EH (cell line): ENCODE measurements around the gene RFX2.
"Not testable (repeated sequence)": the region's sequence is repeated elsewhere in the genome, so short reads cannot be mapped to it uniquely, and the experiment has no call there.

Source experiments
- DNase-seq: peaks from one replicate; pipeline ENCODE4 v3.0.0-alpha.2; 2015; ENCODE audit warnings: low read depth

RFX2 gene

GRCh38 chr19:6012426-6013170 lies 97.7 kb downstream of the RFX2 start:
- no peak for DNase-seq

- DNase-seq, result peak; percentile 41
Observed at GRCh38 chr19:6011794-6012193, 98.5 kb downstream of the RFX2 start.

GRCh38 chr19:6011206-6011605 lies 99.1 kb downstream of the RFX2 start:
- DNase-seq, result no peak

- DNase-seq, result no peak
Observed at GRCh38 chr19:6010107-6010506, 100.2 kb downstream of the RFX2 start.

GRCh38 chr19:6007866-6008265 lies 102.4 kb downstream of the RFX2 start:
- no peak for DNase-seq

- DNase-seq, result no peak
Observed at GRCh38 chr19:6006896-6007295, 103.4 kb downstream of the RFX2 start.

- not testable (repeated sequence) for DNase-seq
Observed at GRCh38 chr19:6006070-6006446, 104.2 kb downstream of the RFX2 start.

GRCh38 chr19:6005321-6006069 lies 104.8 kb downstream of the RFX2 start:
- no peak for DNase-seq

- no peak for DNase-seq
Observed at GRCh38 chr19:6003976-6004375, 106.3 kb downstream of the RFX2 start.

GRCh38 chr19:6002591-6002990 lies 107.7 kb downstream of the RFX2 start:
- no peak for DNase-seq

- DNase-seq, result no peak
Observed at GRCh38 chr19:6000228-6000847, 110.0 kb downstream of the RFX2 start.

GRCh38 chr19:5999693-6000092 lies 110.6 kb downstream of the RFX2 start:
- DNase-seq, result no peak

- DNase-seq, result no peak
Observed at GRCh38 chr19:5997371-5997770, 112.9 kb downstream of the RFX2 start.

GRCh38 chr19:5996623-5997320 lies 113.5 kb downstream of the RFX2 start:
- DNase-seq, result no peak

- DNase-seq, result no peak
Observed at GRCh38 chr19:5996102-5996501, 114.2 kb downstream of the RFX2 start.

- no peak for DNase-seq
Observed at GRCh38 chr19:5995606-5996005, 114.7 kb downstream of the RFX2 start.

GRCh38 chr19:5994405-5995165 lies 115.7 kb downstream of the RFX2 start:
- no peak for DNase-seq

GRCh38 chr19:5993648-5994358 lies 116.5 kb downstream of the RFX2 start:
- peak; percentile 69 for DNase-seq

- no peak for DNase-seq
Observed at GRCh38 chr19:5993201-5993600, 117.1 kb downstream of the RFX2 start.

GRCh38 chr19:5992756-5993155 lies 117.5 kb downstream of the RFX2 start:
- DNase-seq, result no peak

GRCh38 chr19:5991244-5991838 lies 119.0 kb downstream of the RFX2 start:
- DNase-seq, result no peak
